Kidney (tissue), 14 donors: ENCODE results near the gene UGT2B17. TPM values are rescaled to one million over a fixed set of nuclear protein-coding genes. Genes with fewer than 3 reads are reported as not detected.

ENCODE experiments used
- DNase-seq, 5 donors: peaks; one replicate each; pipeline ENCODE4 v3.0.0-alpha.2; 2013 to 2020
- FAIRE-seq: peaks from 2 replicates; lab custom pipeline; 2012; peaks lifted over from hg19 to GRCh38; lab: Jason Lieb, UNC
- H3K27ac ChIP-seq, 2 donors: one replicate each; pipeline ENCODE4 v1.7.0; 2013; ENCODE audit warnings: low read depth in 2 of 2, low read length in 2 of 2, inconsistent platforms in 1 of 2
- H3K27me3 ChIP-seq: one replicate; pipeline ENCODE4 v1.7.1; 2013; ENCODE audit warnings: low read length, inconsistent platforms; ENCODE audit not compliant: control insufficient read depth, insufficient read depth
- H3K36me3 ChIP-seq, 3 donors: one replicate each; pipeline versions ENCODE4 v1.7.0 to v1.7.1; 2013; ENCODE audit warnings: low read length in 3 of 3, control low read depth in 1 of 3, inconsistent platforms in 1 of 3; ENCODE audit not compliant: insufficient read depth in 3 of 3, control insufficient read depth in 2 of 3
- H3K4me1 ChIP-seq, 3 donors: one replicate each; pipeline versions ENCODE4 v1.7.0 to v1.7.1; 2013; ENCODE audit warnings: low read length in 3 of 3, inconsistent platforms in 1 of 3, low read depth in 1 of 3; ENCODE audit not compliant: control insufficient read depth in 2 of 3, insufficient read depth in 2 of 3
- H3K4me3 ChIP-seq, 3 donors: one replicate each; pipeline versions ENCODE4 v1.7.0 to v1.8.1; 2013; ENCODE audit warnings: low read length in 3 of 3, control low read depth in 1 of 3, inconsistent platforms in 1 of 3
- H3K9ac ChIP-seq, 3 donors: one replicate each; pipeline versions ENCODE4 v1.7.0 to v1.7.1; 2013; ENCODE audit warnings: low read length in 3 of 3, control low read depth in 1 of 3, inconsistent platforms in 1 of 3
- H3K9me3 ChIP-seq, 3 donors: one replicate each; pipeline versions ENCODE4 v1.7.0 to v1.7.1; 2013; ENCODE audit warnings: low read length in 3 of 3, control low read depth in 1 of 3, inconsistent platforms in 1 of 3; ENCODE audit not compliant: control insufficient read depth in 2 of 3, insufficient read depth in 1 of 3
- intact Hi-C: fragments of 100-400 bp; cut with DNase I; formaldehyde crosslinking; loops from one replicate; pipeline ENCODE4 v1.11.1; 2022
- polyA plus RNA-seq: library from polyadenylated mRNA; stranded (reverse); fragments of 350-450 nt; fragmentation: Illumina TruSeq; extraction: RNeasy Lipid Tissue Mini Kit (QIAGEN cat#74804); gene quantifications from one replicate; pipeline ENCODE4 v1.2.3, GENCODE V29; 2014; ENCODE audit warnings: low read depth, low replicate concordance; ENCODE audit not compliant: insufficient read depth
- total RNA-seq: library from RNA; stranded (reverse); fragmentation: NEBNext Ultra II Directional; extraction: Animal tissue kit (Norgen Biotek cat#: 25700); gene quantifications from one replicate; pipeline ENCODE4 v1.2.1, GENCODE V29; 2021
- TF ChIP-seq, protein P1 (sequence below): IDR thresholded peaks from 3 replicates; pipeline ENCODE4 v1.5.1; 2012; ENCODE audit warnings: mild to moderate bottlenecking, moderate library complexity, borderline replicate concordance; ENCODE audit not compliant: insufficient read depth; ENCODE audit errors: extremely low read depth
- donor health status: control.
- donor health status: control.
- donor health status: control.
- donor health status: control.
- donor health status: control.
- donor health status: DM: yes; HTN: yes; CAD: no.
- donor health status: Normal renal cell carcinoma (clear cell type).

UGT2B17 gene
- total and polyA plus RNA-seq, 2 donors from 2014 or later: 0.38 TPM; not detected in 1

- TF ChIP-seq, protein P1, sequence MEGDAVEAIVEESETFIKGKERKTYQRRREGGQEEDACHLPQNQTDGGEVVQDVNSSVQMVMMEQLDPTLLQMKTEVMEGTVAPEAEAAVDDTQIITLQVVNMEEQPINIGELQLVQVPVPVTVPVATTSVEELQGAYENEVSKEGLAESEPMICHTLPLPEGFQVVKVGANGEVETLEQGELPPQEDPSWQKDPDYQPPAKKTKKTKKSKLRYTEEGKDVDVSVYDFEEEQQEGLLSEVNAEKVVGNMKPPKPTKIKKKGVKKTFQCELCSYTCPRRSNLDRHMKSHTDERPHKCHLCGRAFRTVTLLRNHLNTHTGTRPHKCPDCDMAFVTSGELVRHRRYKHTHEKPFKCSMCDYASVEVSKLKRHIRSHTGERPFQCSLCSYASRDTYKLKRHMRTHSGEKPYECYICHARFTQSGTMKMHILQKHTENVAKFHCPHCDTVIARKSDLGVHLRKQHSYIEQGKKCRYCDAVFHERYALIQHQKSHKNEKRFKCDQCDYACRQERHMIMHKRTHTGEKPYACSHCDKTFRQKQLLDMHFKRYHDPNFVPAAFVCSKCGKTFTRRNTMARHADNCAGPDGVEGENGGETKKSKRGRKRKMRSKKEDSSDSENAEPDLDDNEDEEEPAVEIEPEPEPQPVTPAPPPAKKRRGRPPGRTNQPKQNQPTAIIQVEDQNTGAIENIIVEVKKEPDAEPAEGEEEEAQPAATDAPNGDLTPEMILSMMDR: no peak
- no peaks in the 10 kb centered on the region for H3K36me3 ChIP-seq
- no peaks in the 10 kb centered on the region for H3K4me1 ChIP-seq
- intact Hi-C loops: no loop called here
- no peaks in the 10 kb centered on the region for H3K9me3 ChIP-seq
- H3K27me3 ChIP-seq: no peaks in the 10 kb centered on the region
- no peak overlapping the region for H3K4me3 ChIP-seq
- FAIRE-seq: no peak
- H3K27ac ChIP-seq: no peak overlapping the region
- H3K9ac ChIP-seq: no peak overlapping the region
- no peak for DNase-seq
Measured at GRCh38 chr4:68592673-68593072, 16.6 kb upstream of the UGT2B17 start.

GRCh38 chr4:68591204-68591603, 15.1 kb upstream of the UGT2B17 start:
- H3K4me3 ChIP-seq: no peak overlapping the region
- no peak for FAIRE-seq
- TF ChIP-seq, protein P1: no peak
- DNase-seq: no peak
- H3K9me3 ChIP-seq: no peaks in the 10 kb centered on the region
- intact Hi-C loops: no loop called here
- no peaks in the 10 kb centered on the region for H3K36me3 ChIP-seq
- no peaks in the 10 kb centered on the region for H3K27me3 ChIP-seq
- H3K27ac ChIP-seq: no peak overlapping the region
- H3K9ac ChIP-seq: no peak overlapping the region
- no peaks in the 10 kb centered on the region for H3K4me1 ChIP-seq

DNA sequence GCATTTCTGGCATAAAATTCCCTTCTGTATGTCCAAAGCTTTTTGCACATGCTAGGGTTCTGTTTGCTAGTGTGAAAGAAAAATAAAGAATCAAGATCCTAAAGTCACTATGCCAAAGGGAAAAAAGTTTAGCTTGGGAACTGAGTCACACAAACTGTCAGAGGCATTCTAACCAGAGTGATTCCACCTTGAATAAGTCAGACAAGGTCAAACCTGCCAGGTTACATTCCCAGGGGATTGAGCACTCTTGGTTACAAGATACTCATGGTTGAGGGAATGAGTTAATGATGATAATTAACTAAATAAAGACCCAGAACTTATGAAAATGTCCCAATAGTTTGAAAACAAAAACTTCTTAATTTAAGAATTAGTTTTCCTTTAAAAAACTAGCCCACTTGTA, 13.7 kb upstream of the UGT2B17 start:
- H3K4me3 ChIP-seq: no peak overlapping the region
- H3K9me3 ChIP-seq: no peaks in the 10 kb centered on the region
- no peaks in the 10 kb centered on the region for H3K36me3 ChIP-seq
- FAIRE-seq (no peak), DNase-seq (no peak)
- H3K4me1 ChIP-seq: no peaks in the 10 kb centered on the region
- TF ChIP-seq, protein P1: no peak
- no peak overlapping the region for H3K9ac ChIP-seq
- intact Hi-C loops: no loop called here
- H3K27ac ChIP-seq: no peak overlapping the region
- no peaks in the 10 kb centered on the region for H3K27me3 ChIP-seq

DNA sequence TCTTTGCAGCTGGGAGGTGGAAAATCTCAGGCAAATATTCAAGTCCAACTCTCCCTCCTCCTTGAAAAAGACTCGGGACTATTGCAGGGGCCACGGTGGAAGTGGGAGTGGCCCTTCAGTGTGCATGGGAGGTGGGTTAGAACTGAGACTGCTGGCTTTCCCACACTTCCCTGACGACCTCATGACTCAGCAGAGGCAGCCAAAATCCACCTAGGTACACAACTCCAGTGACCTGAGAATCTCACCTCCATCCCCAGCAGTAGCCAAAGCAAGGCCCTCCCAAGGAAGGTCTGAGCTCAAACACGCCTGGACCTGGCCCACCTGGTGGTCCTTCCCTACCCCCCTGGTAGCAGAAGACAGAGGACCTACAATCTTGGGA, 6.2 kb upstream of the UGT2B17 start:
- TF ChIP-seq, protein P1: no peak
- Histone ChIP-seq H3K4me1 (no peaks in the 10 kb centered on the region), H3K27me3 (no peaks in the 10 kb centered on the region), H3K9me3 (no peaks in the 10 kb centered on the region), H3K36me3 (no peaks in the 10 kb centered on the region), H3K27ac (no peak overlapping the region), H3K9ac (no peak overlapping the region), H3K4me3 (no peak overlapping the region)
- FAIRE-seq (no peak), DNase-seq (no peak)
- intact Hi-C loops: no loop called here
